GM19468 (cell line): ENCODE data around the gene C13orf42.
A peak's percentile ranks its signal among the peaks of the same experiment; 100 is the strongest.

Source experiments
- ATAC-seq: cut with Tn5 transposase; IDR thresholded peaks from one replicate; pipeline ENCODE4 v1.9.1; 2021; ENCODE audit warnings: mild to moderate bottlenecking, moderate library complexity, moderate number of reproducible peaks; ENCODE audit not compliant: unreplicated experiment; ENCODE audit errors: extremely low read depth

The C13orf42 gene

GRCh38 chr13:51111174-51111573, at the start of gene C13orf42:
TSS of gene C13orf42 (minus strand) at chr13:51111274. CDS start at chr13:51111209, 65 bp downstream.
- ATAC-seq: no peak

DNA sequence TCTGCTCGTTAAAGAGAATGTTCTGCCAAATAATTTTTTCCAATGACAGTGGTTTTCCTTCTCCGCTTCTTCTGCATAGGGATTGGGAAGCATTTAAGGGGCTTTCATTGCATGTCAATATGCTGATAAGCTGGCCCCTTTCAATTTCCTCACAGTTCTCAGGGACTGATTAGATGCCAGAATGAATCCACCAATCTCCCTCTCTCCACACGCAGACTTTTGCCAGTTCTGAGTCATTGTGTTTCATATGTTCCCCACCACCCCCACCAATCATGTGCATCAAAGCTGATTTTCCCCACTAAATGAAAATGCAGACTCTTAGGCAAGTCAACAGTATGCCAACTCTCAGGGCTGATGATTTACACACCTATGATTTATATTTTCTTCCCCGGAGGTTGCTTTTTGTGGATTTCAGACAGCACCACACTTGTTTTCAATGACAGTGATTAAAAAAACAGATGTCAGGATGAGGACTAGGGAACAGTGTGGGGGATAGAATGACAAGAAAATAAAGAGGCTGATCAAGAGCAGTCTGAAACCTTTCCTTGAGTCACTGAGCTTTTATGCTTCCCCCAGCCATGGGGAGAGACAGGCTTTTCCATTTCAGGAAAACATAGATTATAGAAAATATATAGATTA, 47.9 kb upstream of the C13orf42 start:
- ATAC-seq: no peak

GRCh38 chr13:51158365-51158764, 47.3 kb upstream of the C13orf42 start:
- ATAC-seq: no peak

DNA sequence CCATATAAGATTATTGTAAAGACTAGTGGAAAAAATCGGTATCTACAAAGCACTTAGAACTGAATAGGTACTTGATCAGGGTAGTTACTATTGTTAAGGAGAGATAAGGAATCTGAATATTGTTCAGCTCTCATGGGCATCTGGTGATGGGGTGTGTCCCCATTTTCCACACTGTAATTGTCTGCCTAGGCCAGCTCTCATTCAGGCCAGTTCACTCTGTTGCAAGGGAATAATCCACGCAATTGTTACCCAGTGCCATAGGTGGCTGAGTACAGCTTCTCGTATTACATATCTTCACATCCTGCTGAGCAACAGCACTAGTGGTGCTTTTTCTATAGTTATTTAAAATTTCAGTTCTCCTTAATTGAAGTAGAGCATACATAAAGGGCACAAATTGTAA, 45.6 kb upstream of the C13orf42 start:
- no peak for ATAC-seq

DNA sequence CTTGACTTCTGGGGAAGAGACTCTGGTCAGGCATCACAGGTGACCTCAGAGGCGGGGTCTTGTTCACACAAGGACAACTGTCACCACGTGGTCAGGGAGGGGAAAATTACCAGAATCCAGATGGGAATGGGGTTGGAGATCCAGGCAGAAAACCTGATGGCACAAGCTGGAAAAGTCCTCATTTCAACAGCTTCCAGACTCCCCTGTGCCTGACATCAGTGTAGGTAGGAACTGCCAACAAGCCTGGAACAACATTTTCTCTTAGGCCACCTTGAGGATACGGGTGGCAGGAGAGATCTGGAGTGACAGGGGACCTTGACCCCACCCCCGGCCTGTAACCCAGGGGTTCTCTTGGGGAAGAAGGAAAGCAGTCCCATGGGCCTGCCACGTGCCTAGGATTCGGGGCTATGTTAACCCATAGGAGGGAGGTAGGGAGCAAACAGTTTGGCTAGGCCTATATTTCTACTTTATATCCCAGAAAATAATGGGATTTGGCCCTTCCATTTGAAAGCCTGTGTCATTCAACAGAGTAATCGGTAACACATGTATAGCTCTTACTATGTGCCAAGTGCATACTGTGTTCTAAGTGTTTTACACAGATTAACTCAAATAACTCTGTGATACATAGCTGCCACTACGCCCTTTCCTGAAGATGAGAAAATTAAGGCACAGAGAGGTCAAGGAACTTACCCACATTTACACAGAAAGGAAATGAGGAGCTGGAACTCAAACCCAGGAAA, 44.9 kb upstream of the C13orf42 start:
- ATAC-seq: no peak

DNA sequence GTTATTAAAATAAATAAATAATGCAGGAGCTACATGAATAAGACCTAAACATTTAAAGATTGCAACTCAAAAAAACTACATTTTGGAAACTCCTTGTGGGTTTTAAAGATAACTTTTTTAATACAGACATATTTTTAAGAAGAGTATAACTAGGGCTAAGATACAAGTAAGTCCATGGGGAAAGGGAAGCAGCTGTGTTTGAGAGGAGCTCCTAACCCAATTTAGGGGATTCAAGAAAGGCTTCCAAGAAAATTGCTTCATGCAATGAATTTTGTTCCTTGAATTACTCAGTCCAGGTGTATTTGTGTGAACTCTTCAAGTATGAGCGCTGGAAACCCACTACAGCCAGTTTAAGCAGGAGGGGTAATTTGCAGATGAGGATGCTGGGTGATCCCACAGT, 44.1 kb upstream of the C13orf42 start:
- no peak for ATAC-seq

DNA sequence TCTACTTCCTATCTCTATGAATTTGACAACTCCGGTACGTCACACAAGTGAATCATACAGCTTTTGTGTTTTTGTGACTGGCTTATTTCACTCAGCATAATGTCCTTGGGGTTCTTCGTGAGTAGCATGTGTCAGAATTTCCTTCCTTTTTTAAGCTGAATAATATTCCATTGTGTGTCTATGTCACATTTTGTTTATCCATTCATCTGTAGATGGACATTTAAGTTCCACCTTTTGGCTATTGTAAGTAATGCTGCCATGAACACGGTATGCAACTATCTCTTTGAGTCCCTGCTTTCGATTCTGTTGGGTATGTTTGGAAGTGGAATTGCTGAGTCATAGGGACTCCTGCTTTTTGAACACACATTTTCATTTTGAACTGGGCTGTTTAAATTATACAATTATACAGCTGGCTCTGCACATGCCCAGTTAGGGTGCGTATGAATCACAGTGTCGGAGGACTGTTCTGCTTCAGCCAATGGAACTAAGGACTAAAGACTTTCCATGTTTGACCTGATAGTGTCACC, 43.0 kb upstream of the C13orf42 start:
- no peak for ATAC-seq

DNA sequence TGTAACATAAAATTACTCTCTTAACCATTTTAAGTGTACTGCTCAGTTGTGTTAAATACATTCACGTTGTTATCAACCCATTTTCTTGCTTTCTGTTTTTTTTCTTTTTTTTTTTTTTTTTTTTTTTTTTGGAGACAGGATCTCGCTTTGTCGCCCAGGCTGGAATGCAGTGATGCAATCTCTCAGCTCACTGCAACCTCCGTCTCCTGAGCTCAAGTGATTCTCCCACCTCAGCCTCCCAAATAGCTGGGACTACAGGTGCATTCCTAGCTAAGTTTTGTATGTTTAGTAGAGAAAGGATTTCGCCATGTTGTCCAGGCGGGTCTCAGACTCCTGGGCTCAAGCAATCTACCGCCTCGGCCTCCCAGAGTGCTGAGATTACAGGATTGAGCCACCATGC, 42.5 kb upstream of the C13orf42 start:
- no peak for ATAC-seq

DNA sequence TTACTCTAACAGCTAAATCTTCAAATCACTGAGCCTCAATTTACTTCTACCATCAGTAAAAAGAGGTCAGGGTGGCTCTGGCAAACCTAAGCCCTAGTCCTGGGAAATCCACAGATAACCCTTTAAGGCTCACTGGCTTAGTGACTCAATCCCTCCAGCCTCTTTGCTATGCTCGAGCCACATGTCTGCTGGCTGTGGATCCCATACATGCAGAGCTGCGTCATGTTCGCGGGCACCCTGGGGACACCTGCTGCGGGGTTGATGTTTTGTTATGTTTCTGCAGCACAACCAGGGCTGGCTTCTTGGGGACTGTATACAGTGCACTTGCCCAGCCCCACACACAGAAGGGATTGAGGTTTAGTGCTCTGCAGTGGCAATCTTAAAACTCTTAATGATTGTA, 41.6 kb upstream of the C13orf42 start:
- no peak for ATAC-seq

DNA sequence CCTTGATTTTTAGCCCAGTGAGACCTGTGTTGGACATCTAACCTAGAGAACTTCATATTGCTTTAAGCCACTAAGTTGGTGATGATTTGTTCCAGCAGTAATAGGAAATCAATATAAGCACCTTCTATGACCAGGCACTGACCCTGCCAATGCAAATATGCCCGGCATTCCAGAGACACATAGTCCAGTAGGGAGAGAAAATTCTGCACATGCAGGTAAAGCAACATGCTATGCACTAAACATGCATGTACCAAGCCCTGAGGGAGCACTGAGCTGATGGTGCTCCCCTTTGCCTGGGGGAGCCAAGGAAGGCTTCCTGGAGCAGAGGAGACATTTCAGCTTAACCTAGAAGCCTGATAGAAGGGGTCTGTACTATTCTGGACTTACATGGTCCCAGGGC, 40.4 kb upstream of the C13orf42 start:
- ATAC-seq: no peak

DNA sequence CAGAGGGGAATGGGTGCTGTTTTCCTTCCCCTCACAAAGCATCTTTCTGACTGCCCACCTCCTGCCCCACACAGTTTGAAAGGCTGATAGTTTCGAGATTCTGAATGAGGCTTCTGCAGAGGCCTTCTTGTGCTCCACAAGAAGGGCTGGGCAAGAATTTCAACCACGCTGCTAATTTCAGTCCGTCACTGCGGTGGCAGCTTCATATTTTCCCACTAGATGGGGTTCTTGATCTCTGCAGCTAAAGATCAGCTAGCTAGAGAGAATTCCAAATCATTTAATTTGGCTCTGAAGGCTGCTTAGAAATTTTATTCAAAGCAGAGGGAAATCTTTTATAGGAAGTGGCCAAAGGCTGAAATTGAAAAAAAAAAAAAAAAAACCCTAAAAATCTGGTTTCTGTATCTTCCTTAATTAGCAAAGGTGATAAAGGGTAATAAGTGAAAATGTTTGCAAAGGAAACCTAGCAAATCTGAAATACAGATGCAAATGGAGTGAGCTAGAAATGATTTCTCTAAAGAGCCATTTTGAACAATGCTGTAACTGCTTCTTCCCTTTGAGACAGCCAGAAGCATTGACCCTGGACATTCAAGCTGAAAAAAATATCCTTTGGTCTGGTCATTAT, 38.0 kb upstream of the C13orf42 start:
- ATAC-seq: no peak

DNA sequence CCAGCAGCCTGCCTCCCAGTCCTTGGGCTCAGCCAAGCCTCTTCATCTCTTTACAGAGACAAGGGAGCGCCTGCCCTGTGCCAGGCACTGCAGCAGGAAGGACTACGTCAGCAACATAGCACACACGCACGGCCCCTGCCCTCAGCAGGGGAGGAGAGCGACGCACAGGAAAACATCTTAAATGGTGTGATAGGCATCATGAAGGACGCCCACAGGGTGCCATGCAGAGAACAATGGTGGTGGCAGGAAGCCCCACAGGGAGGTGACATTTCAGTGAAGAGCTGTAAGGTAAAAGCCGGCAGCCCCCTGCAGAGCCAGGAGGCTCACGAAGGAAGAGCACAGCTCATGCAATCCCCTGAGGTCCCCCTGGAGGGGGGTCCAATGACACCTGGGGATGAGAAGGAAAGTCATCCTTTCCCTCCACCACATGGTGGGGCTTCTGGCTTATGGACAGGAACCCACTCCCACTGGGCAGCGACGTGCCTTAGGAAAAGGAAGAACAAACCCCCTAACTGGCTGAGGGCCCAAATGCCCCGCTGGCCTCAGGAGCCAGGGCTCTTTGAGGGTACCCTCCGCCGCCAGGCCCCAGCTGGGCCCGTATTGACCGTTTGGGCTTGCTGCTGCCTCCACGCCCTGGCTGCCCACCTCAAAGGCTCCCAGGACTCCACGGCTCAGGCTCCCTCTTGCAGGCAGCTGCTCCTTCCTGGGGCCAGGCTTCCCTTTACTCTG, 37.3 kb upstream of the C13orf42 start:
- ATAC-seq: no peak

- ATAC-seq: no peak
Measured at GRCh38 chr13:51147732-51148131, 36.7 kb upstream of the C13orf42 start.

- ATAC-seq: no peak
Measured at GRCh38 chr13:51146667-51147066, 35.6 kb upstream of the C13orf42 start.

GRCh38 chr13:51137250-51137649, 26.2 kb upstream of the C13orf42 start:
- no peak for ATAC-seq

DNA sequence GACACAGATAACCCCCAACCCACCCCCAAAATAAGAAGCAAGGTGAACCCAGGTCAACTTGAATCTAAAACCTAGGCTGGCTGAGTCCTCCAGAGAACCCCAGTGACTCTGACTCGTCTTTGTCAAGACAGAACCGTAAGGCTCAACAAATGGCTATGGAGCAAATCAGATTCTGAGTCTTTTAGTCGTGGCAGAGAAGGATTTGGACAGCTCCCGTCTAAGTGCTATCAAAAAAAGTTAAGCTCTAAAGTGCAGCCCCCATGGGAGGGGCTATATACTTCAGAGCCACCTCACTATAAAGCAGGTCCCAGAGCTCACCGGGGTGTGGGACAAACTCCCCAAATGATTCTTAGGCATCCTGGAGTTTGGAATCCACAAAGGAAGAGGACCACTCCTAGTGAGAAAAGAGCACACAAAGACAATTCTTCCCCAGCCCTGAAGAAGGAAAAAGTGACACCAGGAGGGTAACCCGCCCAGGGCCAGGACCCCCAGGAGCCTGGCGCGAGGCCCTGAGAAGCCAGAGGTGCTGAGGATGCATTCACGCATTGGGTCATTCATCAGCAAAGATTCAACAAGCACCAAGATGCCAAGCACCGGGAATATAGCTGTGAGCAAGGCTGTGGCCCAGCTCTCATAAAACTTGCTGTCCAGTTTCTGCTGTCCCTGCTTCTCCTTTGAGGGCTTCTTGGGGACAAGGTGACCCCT, 25.4 kb upstream of the C13orf42 start:
- ATAC-seq: no peak

- ATAC-seq: no peak
Measured at GRCh38 chr13:51134763-51135365, 23.8 kb upstream of the C13orf42 start.

DNA sequence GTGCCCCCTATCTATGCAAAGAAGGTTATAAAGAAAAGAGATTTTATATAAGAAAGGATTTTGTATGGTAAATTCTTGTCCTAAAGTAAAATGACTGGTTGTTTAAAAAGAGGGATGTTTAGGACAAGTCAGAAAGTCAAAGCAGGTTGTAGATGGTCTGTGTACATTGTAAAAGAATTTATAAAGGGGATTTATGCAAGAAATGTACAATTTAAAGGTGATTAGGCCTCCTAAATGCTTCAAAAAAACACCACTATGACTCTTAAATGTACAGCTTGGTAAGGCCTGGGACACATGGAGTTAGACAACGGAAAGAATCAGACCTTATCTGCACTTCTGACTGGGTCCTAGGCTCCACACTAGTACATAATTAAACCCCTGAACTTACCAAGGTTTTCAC, 19.3 kb upstream of the C13orf42 start:
- no peak for ATAC-seq

DNA sequence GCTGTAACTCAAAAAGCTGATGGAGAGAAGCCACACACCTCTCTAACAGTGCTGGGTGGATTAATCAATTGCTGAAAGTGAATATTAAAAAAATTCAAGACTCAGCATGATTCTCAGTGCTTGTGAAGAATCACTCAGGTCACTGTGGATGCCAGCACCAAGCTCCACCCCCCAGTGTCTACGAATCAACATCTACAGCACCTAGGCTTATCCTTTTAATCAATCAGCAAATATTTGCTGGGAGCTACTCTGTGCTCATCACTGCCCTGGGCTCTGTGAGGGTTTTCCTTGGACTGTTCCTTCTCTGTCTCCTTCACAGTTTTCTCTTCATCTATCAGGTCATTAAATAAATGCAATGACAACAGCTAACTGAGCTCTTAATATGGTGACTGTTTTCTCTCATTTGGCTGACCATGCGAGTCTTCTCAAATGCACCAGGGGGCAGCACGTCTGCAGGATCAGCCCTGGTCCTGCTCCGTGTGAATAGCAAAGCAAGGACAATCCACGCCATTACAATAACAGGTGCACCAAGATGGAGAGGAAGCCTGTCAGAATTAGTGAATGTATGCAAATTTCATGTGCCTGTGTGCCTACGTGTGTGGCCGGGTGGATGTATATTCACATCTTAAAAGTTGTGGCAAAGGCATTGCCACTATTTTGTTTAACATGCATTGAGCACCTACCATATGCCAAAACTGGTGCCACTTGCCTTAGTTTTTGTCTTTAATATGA, 14.6 kb upstream of the C13orf42 start:
- peak; percentile 76 for ATAC-seq
